ENCODE data around the gene TOMM34.

TOMM34 gene

GRCh38 chr20:44960103-44960852 lies at the start of gene TOMM34:
TSS of gene TOMM34 (minus strand) at chr20:44960397. CDS start at chr20:44960333, 64 bp downstream.
- DNase-seq (ENCODE audit: insufficient read length, low spot score) (peak; percentile 93), FAIRE-seq (peak; percentile 71)

- FAIRE-seq: no peak
- no peak for DNase-seq (ENCODE audit: insufficient read length, low spot score)
These were observed 48.4 kb upstream of the TOMM34 start for GRCh38 chr20:45008521-45009049.

GRCh38 chr20:44997668-44998067 lies 37.5 kb upstream of the TOMM34 start:
- DNase-seq (ENCODE audit: insufficient read length, low spot score): no peak
- no peak for FAIRE-seq

- DNase-seq (ENCODE audit: insufficient read length, low spot score): no peak
- no peak for FAIRE-seq
These were observed 37.0 kb upstream of the TOMM34 start for GRCh38 chr20:44997171-44997570.

- FAIRE-seq (no peak), DNase-seq (ENCODE audit: insufficient read length, low spot score) (no peak)
These were observed 33.1 kb upstream of the TOMM34 start for GRCh38 chr20:44993343-44993742.

- no peak for DNase-seq (ENCODE audit: insufficient read length, low spot score)
- FAIRE-seq: no peak
These were observed 30.8 kb upstream of the TOMM34 start for GRCh38 chr20:44990957-44991356.

GRCh38 chr20:44990425-44990824 lies 30.2 kb upstream of the TOMM34 start:
- DNase-seq (ENCODE audit: insufficient read length, low spot score): no peak
- FAIRE-seq: peak; percentile 53

- DNase-seq (ENCODE audit: insufficient read length, low spot score) (no peak), FAIRE-seq (no peak)
These were observed 28.5 kb upstream of the TOMM34 start for GRCh38 chr20:44988631-44989171.

GRCh38 chr20:44983093-44983674 lies 23.0 kb upstream of the TOMM34 start:
- DNase-seq (ENCODE audit: insufficient read length, low spot score) (no peak), FAIRE-seq (no peak)

- DNase-seq (ENCODE audit: insufficient read length, low spot score) (no peak), FAIRE-seq (no peak)
These were observed 21.7 kb upstream of the TOMM34 start for GRCh38 chr20:44981736-44982406.

GRCh38 chr20:44979090-44979621 lies 19.0 kb upstream of the TOMM34 start:
- FAIRE-seq (peak; percentile 89), DNase-seq (ENCODE audit: insufficient read length, low spot score) (no peak)

GRCh38 chr20:44976698-44977097 lies 16.5 kb upstream of the TOMM34 start:
- DNase-seq (ENCODE audit: insufficient read length, low spot score) (no peak), FAIRE-seq (no peak)

- FAIRE-seq (no peak), DNase-seq (ENCODE audit: insufficient read length, low spot score) (no peak)
These were observed 12.9 kb upstream of the TOMM34 start for GRCh38 chr20:44973053-44973452.

GRCh38 chr20:44970243-44970757 lies 10.1 kb upstream of the TOMM34 start:
- DNase-seq (ENCODE audit: insufficient read length, low spot score) (no peak), FAIRE-seq (no peak)

- FAIRE-seq (no peak), DNase-seq (ENCODE audit: insufficient read length, low spot score) (no peak)
These were observed 9.2 kb upstream of the TOMM34 start for GRCh38 chr20:44969300-44969894.

GRCh38 chr20:44967207-44967807 lies 7.1 kb upstream of the TOMM34 start:
- DNase-seq (ENCODE audit: insufficient read length, low spot score) (no peak), FAIRE-seq (peak; percentile 87)

GRCh38 chr20:44966030-44966961 lies 6.1 kb upstream of the TOMM34 start, which contains the start of gene STK4:
TSS of gene STK4 (plus strand) at chr20:44966512. CDS start at chr20:44966569, 57 bp downstream.
- peak; percentile 88 for FAIRE-seq
- DNase-seq (ENCODE audit: insufficient read length, low spot score): no peak

- DNase-seq (ENCODE audit: insufficient read length, low spot score): no peak
- FAIRE-seq: no peak
These were observed 5.4 kb upstream of the TOMM34 start for GRCh38 chr20:44965651-44966029.

Measured in GM19239 (cell line).